Mucosa of stomach (tissue), 1 donor: ENCODE results near the gene NHSL2.

ENCODE experiments used
- H3K27me3 ChIP-seq: one replicate; pipeline ENCODE4 v1.7.0; 2013; ENCODE audit warnings: mild to moderate bottlenecking, low read length; ENCODE audit not compliant: control insufficient read depth, insufficient read depth
- H3K36me3 ChIP-seq: one replicate; pipeline ENCODE4 v1.7.0; 2013; ENCODE audit warnings: low read length; ENCODE audit not compliant: control insufficient read depth, insufficient read depth
- H3K4me1 ChIP-seq: one replicate; pipeline ENCODE4 v1.7.0; 2013; ENCODE audit warnings: mild to moderate bottlenecking, low read length; ENCODE audit not compliant: control insufficient read depth, insufficient read depth
- H3K4me3 ChIP-seq: one replicate; pipeline ENCODE4 v1.7.0; 2013; ENCODE audit warnings: low read length
- H3K9ac ChIP-seq: one replicate; pipeline ENCODE4 v1.7.0; 2013; ENCODE audit warnings: mild to moderate bottlenecking, low read length, moderate library complexity
- H3K9me3 ChIP-seq: one replicate; pipeline ENCODE4 v1.7.0; 2013; ENCODE audit warnings: mild to moderate bottlenecking, low read length, moderate library complexity; ENCODE audit not compliant: control insufficient read depth
- donor health status: Pancreatic carcinoma.

NHSL2 gene

GRCh38 chrX:72126048-72126415, 215.4 kb downstream of the NHSL2 start:
- Histone ChIP-seq H3K9me3 (no peaks in the 10 kb centered on the region), H3K27me3 (no peaks in the 10 kb centered on the region), H3K4me1 (peaks cover 10% of the 10 kb centered on the region), H3K9ac (no peak overlapping the region), H3K4me3 (no peak overlapping the region), H3K36me3 (no peaks in the 10 kb centered on the region)

- Histone ChIP-seq H3K4me1 (peaks cover 6% of the 10 kb centered on the region), H3K4me3 (no peak overlapping the region), H3K9ac (no peak overlapping the region), H3K9me3 (no peaks in the 10 kb centered on the region), H3K36me3 (no peaks in the 10 kb centered on the region), H3K27me3 (no peaks in the 10 kb centered on the region)
These were observed 216.0 kb downstream of the NHSL2 start for GRCh38 chrX:72126539-72127140.

DNA sequence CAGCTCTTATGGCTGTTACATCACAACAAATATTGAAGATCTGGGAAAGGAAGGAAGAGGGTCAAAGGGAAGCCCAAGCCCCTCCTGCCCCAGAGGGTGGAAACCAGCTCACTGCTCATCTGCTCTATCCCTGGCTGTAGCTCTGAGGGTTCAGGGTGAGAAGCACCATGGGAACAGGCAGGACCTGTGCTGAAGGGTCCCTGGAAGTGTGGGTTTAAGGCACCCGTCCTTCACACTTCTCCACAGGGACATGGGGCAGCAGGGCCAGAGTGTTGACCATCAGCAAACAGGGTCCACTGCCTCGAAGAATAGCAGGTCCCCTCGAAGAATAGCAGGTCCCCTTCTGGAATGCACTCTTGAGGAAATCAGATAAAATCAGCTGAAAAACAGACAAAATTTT, 216.7 kb downstream of the NHSL2 start:
- peaks cover 9% of the 10 kb centered on the region for H3K4me1 ChIP-seq
- H3K9ac ChIP-seq: no peak overlapping the region
- H3K36me3 ChIP-seq: no peaks in the 10 kb centered on the region
- no peaks in the 10 kb centered on the region for H3K9me3 ChIP-seq
- H3K4me3 ChIP-seq: no peak overlapping the region
- peaks cover 5% of the 10 kb centered on the region for H3K27me3 ChIP-seq

DNA sequence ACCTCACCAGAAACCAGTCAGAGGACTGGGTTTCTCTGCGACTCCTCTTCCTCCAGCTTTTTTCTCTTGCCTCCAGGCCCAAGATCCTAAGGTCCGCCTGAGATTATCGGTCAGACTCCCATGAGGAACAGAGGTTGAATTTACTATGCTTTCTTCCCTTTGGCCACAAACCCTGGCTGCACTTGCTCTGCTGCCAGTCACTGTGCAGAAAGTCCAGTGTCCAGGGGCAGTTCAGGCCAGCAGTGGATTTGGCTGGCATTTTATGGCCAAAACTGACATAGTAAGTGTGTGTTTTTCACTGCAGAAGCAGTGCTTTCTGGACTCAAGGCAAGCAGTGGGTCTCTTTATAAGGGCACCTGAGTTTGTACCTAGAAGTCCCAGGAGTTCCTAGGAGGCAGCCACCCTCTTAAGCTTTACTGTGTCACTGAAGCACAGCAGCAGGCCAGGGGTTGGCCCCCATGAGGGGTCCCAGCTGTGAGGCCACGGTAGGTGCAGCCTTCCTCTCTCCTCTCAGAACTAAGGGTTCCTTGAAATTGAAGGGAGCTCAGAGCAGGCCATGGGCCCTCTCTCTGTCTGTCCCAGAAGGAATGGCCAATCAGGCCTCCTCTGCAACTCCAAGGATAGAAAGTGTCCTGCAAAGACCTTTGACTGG, 217.7 kb downstream of the NHSL2 start:
- H3K9me3 ChIP-seq: no peaks in the 10 kb centered on the region
- H3K9ac ChIP-seq: no peak overlapping the region
- no peak overlapping the region for H3K4me3 ChIP-seq
- no peaks in the 10 kb centered on the region for H3K36me3 ChIP-seq
- peaks cover 9% of the 10 kb centered on the region for H3K27me3 ChIP-seq
- H3K4me1 ChIP-seq: peaks cover 12% of the 10 kb centered on the region

GRCh38 chrX:72128881-72129280, 218.2 kb downstream of the NHSL2 start:
- Histone ChIP-seq H3K9me3 (no peaks in the 10 kb centered on the region), H3K27me3 (peaks cover 9% of the 10 kb centered on the region)

DNA sequence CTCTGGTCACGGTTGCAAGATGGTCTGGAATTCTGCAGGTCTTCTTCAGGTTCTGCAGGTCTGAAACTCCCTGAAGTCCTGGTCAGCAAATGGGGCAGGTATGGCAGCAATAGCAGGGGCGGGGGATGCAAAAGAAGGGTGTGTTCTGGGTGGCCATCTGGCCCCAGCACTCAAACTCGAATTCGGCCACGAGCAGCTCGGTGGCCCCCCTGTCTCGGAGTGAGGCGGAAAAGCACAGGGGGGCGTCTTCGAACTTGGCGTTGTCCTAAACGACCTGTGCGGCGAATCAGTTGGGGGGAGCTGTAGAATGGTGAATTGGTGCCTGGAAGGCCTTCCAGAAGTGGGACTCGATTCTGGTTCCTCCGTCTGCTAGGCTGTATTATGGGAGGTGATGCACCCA, 219.0 kb downstream of the NHSL2 start:
- peaks cover 9% of the 10 kb centered on the region for H3K27me3 ChIP-seq
- H3K9ac ChIP-seq: no peak overlapping the region
- no peaks in the 10 kb centered on the region for H3K36me3 ChIP-seq
- H3K4me1 ChIP-seq: peaks cover 12% of the 10 kb centered on the region
- no peak overlapping the region for H3K4me3 ChIP-seq
- H3K9me3 ChIP-seq: no peaks in the 10 kb centered on the region

More at GRCh38 chrX:72128881-72129280, 218.2 kb downstream of the NHSL2 start:
- no peak overlapping the region for H3K9ac ChIP-seq
- H3K4me1 ChIP-seq: peaks cover 12% of the 10 kb centered on the region
- no peaks in the 10 kb centered on the region for H3K36me3 ChIP-seq
- no peak overlapping the region for H3K4me3 ChIP-seq

DNA sequence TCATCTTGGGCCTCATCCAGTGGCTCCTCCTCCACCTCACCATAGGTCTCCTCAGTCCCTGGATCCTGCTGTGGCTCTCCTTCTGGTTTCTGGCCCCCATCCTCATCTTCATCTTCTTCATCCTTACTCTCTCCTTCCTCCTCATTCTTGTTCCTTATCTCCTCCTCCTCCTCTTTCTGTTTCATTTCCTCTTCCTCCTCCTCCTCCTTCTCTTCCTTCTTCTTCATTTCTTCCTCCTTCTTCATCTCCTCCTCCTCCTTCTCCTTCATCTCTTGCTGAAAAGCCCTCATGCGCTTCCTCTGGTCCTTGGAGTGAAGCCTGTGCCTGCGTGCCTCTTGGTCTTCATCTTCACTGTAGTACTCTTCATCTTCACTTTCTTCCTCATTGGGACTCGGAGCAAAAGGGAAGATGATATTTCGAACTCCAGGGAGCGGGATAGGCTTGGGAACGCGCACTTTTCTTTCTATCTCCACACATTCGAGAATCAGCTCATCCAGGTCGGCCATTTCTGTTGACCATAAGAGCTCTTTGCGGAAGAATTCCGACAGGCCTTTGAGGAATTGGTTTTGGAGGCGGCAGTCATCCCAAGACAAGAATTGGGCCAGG, 219.6 kb downstream of the NHSL2 start:
- Histone ChIP-seq H3K4me1 (peaks cover 12% of the 10 kb centered on the region), H3K27me3 (peaks cover 9% of the 10 kb centered on the region), H3K4me3 (no peak overlapping the region), H3K9me3 (no peaks in the 10 kb centered on the region), H3K9ac (no peak overlapping the region), H3K36me3 (no peaks in the 10 kb centered on the region)

DNA sequence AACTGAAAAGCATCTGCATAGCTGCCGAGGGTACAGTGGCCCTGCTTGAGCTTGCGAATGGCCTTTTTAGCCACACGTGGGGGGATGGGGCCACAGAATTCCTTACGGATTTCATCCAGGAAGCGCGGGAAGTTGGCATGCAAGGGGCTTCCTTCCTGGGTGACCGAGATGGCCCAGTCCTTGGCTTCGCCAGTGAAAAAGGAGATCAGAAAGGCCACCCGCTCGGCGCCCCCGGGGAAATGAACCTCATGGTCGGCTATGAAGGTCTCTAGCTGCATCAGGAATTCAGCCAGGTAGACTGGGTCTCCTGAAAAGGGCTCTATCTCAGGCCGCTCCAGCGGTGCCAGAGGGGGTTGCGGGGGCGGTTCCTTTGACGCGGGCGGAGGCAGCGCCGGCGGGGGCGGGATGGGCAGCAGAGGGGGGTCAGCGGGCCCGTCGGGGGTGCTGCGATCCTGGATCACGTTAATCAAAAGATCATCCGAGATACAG, 220.2 kb downstream of the NHSL2 start:
- Histone ChIP-seq H3K4me3 (no peak overlapping the region), H3K9me3 (no peaks in the 10 kb centered on the region), H3K9ac (no peak overlapping the region), H3K36me3 (no peaks in the 10 kb centered on the region), H3K27me3 (peaks cover 9% of the 10 kb centered on the region), H3K4me1 (peaks cover 12% of the 10 kb centered on the region)

DNA sequence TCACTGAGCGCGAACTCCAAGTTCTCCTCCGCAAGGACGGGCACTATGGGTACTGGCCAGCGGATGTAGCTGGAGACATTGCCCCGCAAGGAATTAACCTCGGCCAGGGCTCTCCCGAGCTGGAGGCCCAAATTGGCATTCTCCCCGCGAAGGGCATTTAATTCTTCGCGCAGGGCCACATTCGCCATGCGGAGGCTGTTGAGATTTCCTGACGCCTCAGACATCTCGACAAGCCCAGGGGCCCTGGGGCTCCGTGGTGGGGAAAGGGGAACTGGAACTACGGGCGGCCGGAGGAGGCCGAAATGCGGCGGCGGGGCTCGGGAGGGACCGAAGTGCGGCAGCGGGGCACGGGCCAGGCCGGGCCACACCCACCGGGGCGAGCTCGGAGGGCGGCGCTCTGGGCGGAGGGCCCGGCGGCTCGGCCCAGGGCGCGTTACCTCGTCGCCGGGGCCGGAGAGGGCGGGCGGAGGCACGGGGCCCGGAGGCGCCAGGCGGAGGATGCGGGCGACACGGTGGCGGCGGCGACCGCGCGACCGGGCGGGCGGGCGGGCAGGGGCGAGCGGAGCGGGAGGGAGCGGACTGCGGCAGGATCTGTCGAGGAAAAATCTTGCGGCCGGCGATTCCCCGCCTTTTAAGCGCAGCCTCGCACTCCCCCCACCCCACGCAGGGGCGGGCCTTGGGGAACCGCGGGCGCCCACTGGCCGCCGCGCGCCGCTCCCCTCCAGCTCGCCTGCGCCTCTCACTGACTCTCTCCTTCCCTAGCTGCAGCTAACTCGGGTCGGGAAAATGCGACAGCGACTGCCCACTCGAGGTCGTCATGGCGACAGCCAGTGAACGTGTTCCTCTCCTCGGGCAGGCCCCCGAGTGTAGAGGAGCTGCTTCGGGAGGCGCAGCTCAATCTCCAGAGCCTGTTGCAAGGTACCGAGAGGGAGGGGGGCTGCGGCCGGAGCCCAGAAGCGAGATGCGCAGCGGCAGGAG, 221.0 kb downstream of the NHSL2 start, which contains the start of gene RTL5:
RTL5 (minus strand) TSS at position 599 of the 978 bp plus-strand sequence.
- H3K36me3 ChIP-seq: no peaks in the 10 kb centered on the region
- H3K27me3 ChIP-seq: peaks cover 9% of the 10 kb centered on the region
- H3K9ac ChIP-seq: no peak within 1 kb of the TSS
- peaks cover 5% of the 10 kb centered on the region for H3K4me1 ChIP-seq
- H3K4me3 ChIP-seq: no peak within 1 kb of the TSS
- no peaks in the 10 kb centered on the region for H3K9me3 ChIP-seq

- H3K4me1 ChIP-seq: peaks cover 5% of the 10 kb centered on the region
- H3K27me3 ChIP-seq: peaks cover 9% of the 10 kb centered on the region
- H3K36me3 ChIP-seq: no peaks in the 10 kb centered on the region
- H3K4me3 ChIP-seq: no peak overlapping the region
- no peaks in the 10 kb centered on the region for H3K9me3 ChIP-seq
- no peak overlapping the region for H3K9ac ChIP-seq
These were observed 221.8 kb downstream of the NHSL2 start for GRCh38 chrX:72132456-72132855.

- Histone ChIP-seq H3K9ac (no peak overlapping the region), H3K4me1 (peaks cover 5% of the 10 kb centered on the region), H3K9me3 (no peaks in the 10 kb centered on the region), H3K36me3 (no peaks in the 10 kb centered on the region), H3K27me3 (peaks cover 9% of the 10 kb centered on the region), H3K4me3 (no peak overlapping the region)
These were observed 223.4 kb downstream of the NHSL2 start for GRCh38 chrX:72133851-72134546.
